ENCODE data around the gene LMAN2L.

Gene LMAN2L

GRCh38 chr2:96663829-96664228 is 76.0 kb downstream of the LMAN2L start:
- TF ChIP-seq CTCF (IDR thresholded peaks at IDR 0.05) = no peak

DNA sequence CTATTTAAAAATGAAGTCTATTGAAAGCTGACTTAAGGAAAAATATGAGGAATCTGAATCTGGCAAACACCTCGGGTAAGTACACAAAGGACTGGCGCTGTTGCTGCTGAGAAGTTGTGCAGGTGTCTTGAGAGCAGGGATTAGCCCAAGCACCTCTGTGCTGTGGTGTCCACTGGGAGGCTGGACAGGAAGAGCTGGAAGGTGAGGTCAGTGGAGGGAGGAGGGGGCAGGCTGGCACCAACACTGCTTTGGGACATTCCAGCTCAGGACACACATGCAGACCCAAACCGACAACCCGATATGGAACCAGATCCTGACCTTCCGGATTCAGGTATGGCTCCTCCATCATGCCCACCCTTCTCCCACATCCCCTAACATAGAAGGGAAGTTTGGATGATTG is 76.7 kb downstream of the LMAN2L start:
- no peak for TF ChIP-seq CTCF (IDR thresholded peaks at IDR 0.05)

DNA sequence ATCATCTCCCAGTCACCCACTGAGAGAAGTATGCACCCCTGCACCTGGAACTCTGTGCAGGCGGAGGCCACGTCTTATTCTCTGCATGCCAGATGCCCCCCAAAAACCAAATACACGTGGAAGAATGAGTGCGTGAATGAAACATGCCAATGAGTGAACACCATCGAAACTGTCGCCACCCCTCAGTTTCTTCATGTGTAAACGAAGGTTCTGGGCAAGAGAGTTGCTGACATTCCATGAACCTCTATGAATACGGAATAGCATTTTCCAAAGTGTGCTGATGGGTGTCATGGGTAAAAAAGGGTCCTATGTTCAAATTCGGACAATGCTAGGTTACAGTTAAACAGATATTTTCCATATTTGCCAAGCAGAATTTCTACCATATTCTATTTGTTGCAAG is 77.5 kb downstream of the LMAN2L start:
- TF ChIP-seq CTCF (IDR thresholded peaks at IDR 0.05) = no peak

DNA sequence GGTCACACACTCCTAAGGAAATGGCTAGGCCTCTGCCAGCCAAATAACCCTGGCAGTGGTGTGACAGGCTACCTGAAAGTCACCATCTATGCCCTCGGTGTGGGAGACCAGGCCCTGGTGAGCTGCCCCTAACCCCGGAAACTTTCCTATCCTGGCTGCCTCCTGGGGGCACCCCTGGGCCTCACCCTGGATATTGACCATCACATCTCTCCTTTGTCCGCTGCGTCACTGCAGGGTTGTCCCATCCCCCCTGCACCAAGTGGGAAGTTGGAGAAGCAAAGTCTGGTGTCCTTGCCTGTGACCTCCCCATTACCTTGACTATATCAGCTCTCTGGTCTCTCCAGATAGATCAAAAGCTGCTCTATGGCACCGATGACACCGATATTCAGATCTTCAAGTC is 78.5 kb downstream of the LMAN2L start:
- no peak for TF ChIP-seq CTCF (IDR thresholded peaks at IDR 0.05)

GRCh38 chr2:96656540-96656939 is 83.3 kb downstream of the LMAN2L start:
- TF ChIP-seq CTCF (IDR thresholded peaks at IDR 0.05) = no peak
